HG03571 (cell line): ENCODE measurements around the gene OTOG.

Experiments used
- ATAC-seq: cut with Tn5 transposase; IDR thresholded peaks from one replicate; pipeline ENCODE4 v1.9.1; 2021; ENCODE audit not compliant: unreplicated experiment

The OTOG gene

DNA sequence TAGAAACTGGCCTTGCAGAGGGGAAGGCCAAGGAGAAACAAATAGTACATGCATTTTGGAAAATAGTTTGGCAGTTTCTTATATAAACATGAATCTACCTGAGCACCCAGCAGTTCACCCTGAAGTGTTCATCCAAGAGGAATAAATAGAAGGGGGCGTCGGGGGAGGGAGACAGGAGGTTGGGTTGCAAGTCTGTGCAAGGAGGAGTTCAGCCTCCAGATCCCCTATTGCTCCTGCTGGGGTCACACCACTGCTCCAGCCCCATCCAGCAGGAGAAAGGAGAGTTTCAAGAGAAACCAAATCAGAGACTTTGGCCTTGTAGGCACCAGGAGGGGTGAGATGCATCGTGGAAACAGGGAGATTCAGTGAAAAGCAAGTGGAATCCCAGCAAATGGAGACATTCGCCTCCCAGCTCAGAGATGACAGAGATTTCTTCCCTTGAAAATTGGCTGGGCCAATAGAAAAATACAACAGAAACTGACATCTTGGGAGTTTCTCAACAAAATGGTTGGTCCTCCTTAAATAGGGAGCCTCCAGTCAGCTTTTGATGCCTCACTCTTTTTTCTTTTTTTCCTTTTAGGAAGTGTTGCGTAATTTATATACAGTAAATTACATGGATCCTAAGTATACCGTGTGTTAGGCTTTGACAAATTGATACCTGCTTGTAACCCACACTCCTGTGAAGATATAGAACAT lies 34.1 kb downstream of the OTOG start:
- no peak for ATAC-seq

DNA sequence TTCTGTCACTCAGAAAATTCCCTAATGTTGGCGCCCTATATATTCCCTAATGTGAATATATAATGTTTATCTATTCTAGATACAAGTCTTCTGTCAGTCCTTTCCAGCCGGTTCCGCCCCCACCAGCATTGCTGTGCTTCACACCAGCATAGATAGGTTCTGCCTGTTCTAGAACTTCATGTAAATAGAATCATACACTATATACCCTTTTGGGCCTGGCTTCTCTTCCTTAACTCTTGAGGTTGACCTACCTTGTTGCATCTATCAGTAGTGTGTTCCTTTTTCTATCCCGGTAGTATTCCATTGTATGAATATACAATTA lies 34.6 kb downstream of the OTOG start:
- no peak for ATAC-seq

GRCh38 chr11:17585911-17586695 lies 39.0 kb downstream of the OTOG start:
- no peak for ATAC-seq

DNA sequence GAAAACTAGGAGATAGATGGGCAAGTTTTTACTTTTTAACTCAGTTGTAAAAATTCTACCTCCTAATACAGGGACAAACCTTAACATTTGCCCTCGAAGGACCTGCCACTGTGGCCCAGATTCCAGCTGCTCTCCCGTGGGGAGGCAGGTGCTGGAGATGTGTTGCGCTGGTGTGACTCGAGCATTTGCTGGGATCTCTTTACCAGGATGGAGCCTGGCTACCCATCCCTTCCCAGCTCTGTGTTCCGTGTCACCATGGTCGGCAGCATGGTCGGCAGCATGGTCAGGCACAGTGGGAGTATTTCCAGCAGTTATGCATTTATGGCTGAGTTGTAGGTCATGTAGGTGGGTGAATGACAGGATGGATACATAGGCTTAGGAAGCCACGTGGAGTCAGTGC lies 41.1 kb downstream of the OTOG start:
- no peak for ATAC-seq

GRCh38 chr11:17588721-17589120 lies 41.7 kb downstream of the OTOG start:
- no peak for ATAC-seq

DNA sequence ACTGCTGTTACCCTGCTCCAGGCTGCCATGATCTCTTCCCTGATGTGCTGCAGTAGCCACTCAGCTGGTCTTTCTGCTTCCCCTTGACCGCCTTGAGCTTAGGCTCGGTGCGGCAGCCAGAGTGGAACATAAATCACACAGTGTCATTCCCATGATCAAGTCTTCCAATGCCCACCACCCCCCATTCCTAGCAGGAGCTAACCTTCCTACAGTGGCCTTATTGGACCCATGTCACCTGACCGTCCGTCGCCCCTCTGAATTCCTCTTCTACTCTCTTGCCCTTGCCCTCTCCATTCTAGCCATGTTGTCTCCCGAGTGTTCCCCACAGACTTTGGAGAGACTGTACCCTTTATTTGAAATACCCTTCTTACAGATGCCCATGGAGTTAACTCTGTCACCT lies 43.4 kb downstream of the OTOG start:
- ATAC-seq = no peak

DNA sequence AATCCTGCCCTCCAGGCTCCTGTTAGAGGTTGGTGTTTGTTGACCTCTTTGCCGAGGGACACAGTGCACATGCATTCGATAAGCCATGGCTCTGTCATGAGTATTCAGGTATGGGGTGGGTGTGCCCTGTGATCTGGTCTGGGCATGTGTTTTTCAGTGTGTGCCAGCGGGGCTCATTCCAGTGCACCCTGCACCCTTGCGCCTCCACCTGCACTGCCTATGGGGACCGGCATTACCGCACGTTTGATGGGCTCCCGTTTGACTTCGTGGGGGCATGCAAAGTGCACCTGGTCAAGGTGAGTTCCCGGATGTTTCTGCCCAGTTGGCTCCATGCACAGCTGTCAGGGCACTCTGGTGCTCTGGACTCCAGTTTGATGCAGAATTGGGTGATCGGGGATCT lies 44.2 kb downstream of the OTOG start:
- no peak for ATAC-seq

DNA sequence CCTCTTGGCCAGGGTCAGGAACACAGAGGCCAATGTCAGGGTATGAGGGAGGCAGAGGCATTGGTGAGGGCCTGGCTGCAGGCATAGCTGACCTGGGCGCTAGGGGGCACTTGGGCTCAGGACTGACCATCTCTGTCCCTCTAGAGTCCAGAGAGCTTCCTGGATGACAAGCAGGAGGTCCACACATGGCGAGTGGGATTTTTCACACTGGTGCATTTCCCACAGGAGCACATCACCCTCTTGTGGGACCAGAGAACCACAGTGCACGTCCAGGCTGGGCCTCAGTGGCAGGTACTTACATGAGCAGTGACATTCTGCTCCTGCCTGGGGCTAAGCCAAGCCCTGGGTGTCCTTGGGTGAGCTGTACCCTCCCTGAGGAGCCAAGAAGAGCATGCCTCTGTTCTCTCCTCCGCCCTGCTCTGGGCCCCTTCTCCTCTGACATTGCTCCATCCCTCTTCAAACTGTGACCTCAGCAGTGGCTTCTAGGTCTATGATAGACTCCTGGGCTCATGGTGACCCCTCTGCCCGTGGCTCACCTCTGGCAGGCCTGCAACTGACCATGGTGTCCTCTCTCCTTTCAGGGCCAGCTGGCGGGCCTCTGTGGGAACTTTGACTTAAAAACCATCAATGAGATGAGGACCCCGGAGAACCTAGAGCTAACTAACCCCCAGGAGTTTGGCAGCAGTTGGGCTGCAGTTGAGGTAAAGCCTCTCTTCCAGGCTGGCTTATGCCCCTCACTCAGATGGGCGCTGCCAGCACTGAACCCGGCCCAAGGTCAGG lies 46.6 kb downstream of the OTOG start:
- ATAC-seq = no peak

DNA sequence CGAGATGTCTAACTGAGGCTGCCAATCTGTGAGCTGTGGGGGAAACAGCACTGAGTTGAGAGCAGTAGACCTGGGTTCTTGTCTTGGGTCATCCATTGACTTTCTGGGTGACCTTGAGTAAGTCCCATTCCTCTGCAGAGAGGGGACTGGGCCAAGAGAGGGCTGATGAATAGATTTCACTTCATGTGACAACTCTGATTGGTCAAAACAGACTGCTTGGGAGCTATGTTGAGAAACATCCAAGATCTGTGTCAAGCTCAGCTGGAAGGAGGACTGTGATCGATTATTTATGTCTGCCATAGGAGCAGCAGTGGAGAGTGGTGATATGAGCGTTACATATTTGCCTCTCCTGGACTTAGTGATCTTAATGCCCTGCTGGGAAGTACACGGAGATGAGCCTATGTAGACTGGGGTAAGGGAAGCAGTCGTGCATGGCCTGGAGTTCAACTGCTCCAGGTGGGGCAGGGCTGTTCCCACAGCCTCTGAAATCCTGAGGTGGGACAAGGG lies 47.7 kb downstream of the OTOG start:
- no peak for ATAC-seq

- ATAC-seq = no peak
Observed at GRCh38 chr11:17595526-17596309, 48.7 kb downstream of the OTOG start.

- ATAC-seq = no peak
Observed at GRCh38 chr11:17596310-17596669, 49.2 kb downstream of the OTOG start.

DNA sequence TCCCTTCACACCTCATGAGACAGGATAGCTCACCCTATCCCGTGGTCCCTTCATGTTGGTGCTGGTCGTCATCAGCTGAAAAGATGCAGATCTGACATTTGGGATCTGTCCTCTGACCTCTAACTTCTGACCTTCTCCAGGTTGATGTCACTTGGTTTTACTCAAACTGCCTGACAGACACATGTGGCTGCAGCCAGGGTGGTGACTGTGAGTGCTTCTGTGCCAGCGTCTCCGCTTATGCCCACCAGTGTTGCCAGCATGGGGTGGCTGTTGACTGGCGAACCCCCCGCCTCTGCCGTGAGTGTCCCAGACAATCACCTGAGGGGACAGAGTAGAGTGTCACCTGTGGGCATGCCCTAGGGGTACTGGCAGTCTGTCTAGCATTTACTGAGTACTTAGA lies 49.7 kb downstream of the OTOG start:
- ATAC-seq = no peak

- no peak for ATAC-seq
Observed at GRCh38 chr11:17597770-17598169, 50.7 kb downstream of the OTOG start.

GRCh38 chr11:17598700-17599459 lies 51.8 kb downstream of the OTOG start:
- no peak for ATAC-seq

DNA sequence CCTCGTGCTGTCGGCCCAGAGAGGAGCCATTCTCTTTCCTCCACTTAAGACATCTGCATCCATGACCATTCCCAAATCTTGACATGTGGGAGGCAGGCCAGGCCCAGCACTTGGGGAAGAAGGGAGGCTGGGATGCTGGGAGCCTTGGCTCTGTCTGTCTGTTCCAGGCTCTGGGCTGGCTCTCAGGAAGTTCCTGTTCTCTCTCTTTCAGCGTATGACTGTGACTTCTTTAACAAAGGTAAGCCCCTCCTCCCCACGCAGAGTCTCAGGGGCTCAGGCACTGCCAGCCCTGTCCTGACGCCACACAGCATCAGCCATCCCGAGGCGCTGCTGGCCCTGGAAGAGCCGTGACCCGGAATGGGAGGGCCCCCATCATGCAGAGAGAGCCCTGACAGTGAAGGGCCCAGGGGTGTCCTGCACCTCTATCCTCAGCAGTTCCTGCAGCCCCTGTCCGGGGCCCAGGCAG lies 52.4 kb downstream of the OTOG start:
- ATAC-seq = no peak

DNA sequence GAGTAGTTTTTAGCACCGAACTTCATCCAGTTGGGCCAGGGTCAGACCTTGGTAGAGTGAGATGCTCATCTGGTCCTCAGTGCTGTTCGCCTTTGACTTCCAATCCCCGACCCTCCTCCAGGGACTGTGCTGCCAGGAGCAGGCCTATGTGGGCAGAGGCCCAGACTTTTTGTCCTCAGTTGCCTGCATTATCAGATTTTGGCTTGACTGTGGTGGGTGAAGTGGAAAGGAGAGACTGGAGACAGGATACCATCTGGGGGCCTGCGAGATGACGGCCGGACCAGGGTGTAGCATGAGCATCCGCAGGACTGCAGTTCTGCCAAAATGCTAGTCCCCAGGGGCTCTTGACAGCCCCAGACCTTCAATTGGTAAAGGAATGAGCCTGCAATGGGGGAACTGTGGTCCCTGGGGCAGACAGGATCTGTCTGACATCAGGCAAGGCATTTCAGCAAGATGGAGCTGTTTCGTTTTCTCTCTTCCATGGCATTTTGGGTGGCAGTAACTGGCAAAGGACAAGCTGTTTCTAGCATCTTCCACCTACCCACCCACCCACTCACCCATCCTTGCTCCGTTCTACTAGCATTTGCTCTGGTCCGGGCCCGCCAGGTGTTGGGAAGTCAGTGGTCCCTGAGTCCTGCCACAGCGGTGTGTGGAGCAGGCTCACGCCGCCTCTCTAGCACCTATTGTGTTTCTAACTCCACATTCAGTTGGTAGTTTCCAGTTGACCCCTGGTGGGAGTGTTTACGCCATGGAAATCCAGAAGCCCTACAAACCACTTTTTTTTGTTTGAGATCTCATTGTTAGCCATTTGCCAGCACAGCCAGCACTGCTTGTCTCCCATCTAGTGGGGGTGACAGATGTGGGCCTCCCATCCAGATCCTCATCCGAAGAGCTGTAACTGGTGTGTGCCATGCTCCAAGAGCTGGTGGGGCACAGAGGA lies 53.5 kb downstream of the OTOG start:
- no peak for ATAC-seq

DNA sequence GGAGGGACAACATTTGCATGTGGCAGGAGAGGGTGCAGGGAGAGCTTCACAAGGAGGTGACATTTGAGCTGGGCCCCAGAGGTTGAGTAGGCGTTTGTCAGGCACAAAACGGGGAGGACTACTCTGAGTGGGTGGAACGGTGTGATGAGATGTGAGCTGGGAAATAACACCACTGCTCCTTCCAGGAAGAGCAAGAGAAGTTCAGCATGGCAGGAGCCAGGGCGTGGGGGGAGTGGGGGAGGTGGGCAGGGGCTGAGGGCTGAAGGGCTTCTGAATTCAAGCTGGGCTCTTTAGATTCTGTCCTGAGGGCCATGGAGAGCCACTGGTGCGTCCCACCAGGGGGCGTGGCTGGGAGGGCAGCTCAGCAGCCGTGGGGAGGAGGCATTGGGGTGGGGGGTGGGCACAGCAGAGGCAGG lies 54.2 kb downstream of the OTOG start:
- no peak for ATAC-seq

- no peak for ATAC-seq
Observed at GRCh38 chr11:17601676-17602075, 54.6 kb downstream of the OTOG start.
